K562 (cell line): Measurements from ENCODE around the gene SMOC2. TPM values are rescaled to one million over a fixed set of nuclear protein-coding genes. Genes with fewer than 3 reads are reported as not detected.

ENCODE experiments used
- ATAC-seq: fragments of 200-7000 bp; cut with Tn5 transposase; 3 replicates; pipeline ENCODE4 v1.9.1; 2020; ENCODE audit warnings: moderate library complexity
- BruUV-seq: library from RNA; stranded (reverse); fragments of 400-500 nt; replicated peaks from 2 replicates; lab custom pipeline; 2021; lab: Mats Ljungman, UMichigan
- CTCF ChIA-PET: fragments of 300-600 bp; formaldehyde crosslinking; extraction: SDS; loops from one replicate; lab custom pipeline; 2021; ENCODE audit warnings: low intra/inter-chr PET ratio; lab: Yijun Ruan, JAX
- POLR2A ChIA-PET: fragments of 300-600, 350-650 bp; sonication (Branson Sonifier 250); formaldehyde crosslinking; extraction: SDS; loops from one replicate; lab custom pipeline; 2021; ENCODE audit warnings: antibody characterized with exemption, inconsistent platforms; lab: Yijun Ruan, JAX
- DNase-seq, 4 experiments: peaks; one replicate each; pipeline versions ENCODE4 v3.0.0 to v3.0.0-alpha.2; 2011 to 2018; ENCODE audit warnings: low spot score in 3 of 4, mixed read lengths in 3 of 4; ENCODE audit errors: extremely low read depth in 1 of 4
- FAIRE-seq: peaks from 2 replicates; lab custom pipeline; 2011; peaks lifted over from hg19 to GRCh38; lab: Jason Lieb, UNC
- H2AFZ ChIP-seq: 2 replicates; pipeline ENCODE4 v1.6.0; 2011; ENCODE audit warnings: low read depth, low read length, control low read depth, inconsistent platforms
- H3K27ac ChIP-seq: fragments of 200-600 bp; 3 replicates; pipeline ENCODE4 v1.8.0; 2011; ENCODE audit warnings: low read depth, mild to moderate bottlenecking, control low read depth, inconsistent platforms, low read length, moderate library complexity, mixed read lengths; ENCODE audit errors: extremely low read depth
- H3K27me3 ChIP-seq, 2 experiments: fragments of 300-600 bp in 1 of 2; 2 replicates in 1 of 2; 3 replicates in 1 of 2; pipeline versions ENCODE4 v1.6.0 to v1.8.0; 2011; ENCODE audit warnings: inconsistent platforms in 2 of 2, low read length in 2 of 2, mild to moderate bottlenecking in 1 of 2, mixed read lengths in 1 of 2, moderate library complexity in 1 of 2; ENCODE audit not compliant: control insufficient read depth in 2 of 2, insufficient read depth in 2 of 2
- H3K36me3 ChIP-seq: fragments of 300-600 bp; 3 replicates; pipeline ENCODE4 v1.8.0; 2011; ENCODE audit warnings: mild to moderate bottlenecking, low read length, inconsistent platforms; ENCODE audit not compliant: control insufficient read depth, insufficient read depth
- H3K4me1 ChIP-seq, 2 experiments: fragments of 200-600 bp in 1 of 2; replicated peaks in 1 of 2; 2 replicates in 1 of 2; 3 replicates in 1 of 2; pipeline versions ENCODE4 v1.5.1 to v1.8.0; 2011; ENCODE audit warnings: inconsistent platforms in 2 of 2, low read length in 2 of 2, mild to moderate bottlenecking in 1 of 2, mixed read lengths in 1 of 2, moderate library complexity in 1 of 2; ENCODE audit not compliant: control insufficient read depth in 2 of 2, insufficient read depth in 2 of 2
- H3K4me2 ChIP-seq: 2 replicates; pipeline ENCODE4 v1.6.1; 2011; ENCODE audit warnings: low read length, control low read depth, inconsistent platforms, mixed read lengths; ENCODE audit not compliant: insufficient read depth
- H3K4me3 ChIP-seq: fragments of 200-600 bp; sonication (generic), shearing (Covaris generic); 2 replicates; pipeline ENCODE4 v1.5.1; 2016; ENCODE audit warnings: control low read depth, inconsistent platforms
- H3K79me2 ChIP-seq: fragments of 200-600 bp; 3 replicates; pipeline ENCODE4 v1.8.0; 2011; ENCODE audit warnings: low read length, inconsistent platforms; ENCODE audit not compliant: control insufficient read depth, insufficient read depth
- H3K9ac ChIP-seq, 2 experiments: 2 replicates each; pipeline versions ENCODE4 v1.6.0 to v1.6.1; 2011; ENCODE audit warnings: low read depth in 2 of 2, low read length in 2 of 2, control low read depth in 1 of 2, inconsistent platforms in 1 of 2, mild to moderate bottlenecking in 1 of 2, mixed read lengths in 1 of 2; ENCODE audit not compliant: insufficient read depth in 1 of 2
- H3K9me1 ChIP-seq: one replicate; pipeline ENCODE4 v1.6.0; 2011; ENCODE audit warnings: inconsistent platforms, mild to moderate bottlenecking, low read length, moderate library complexity; ENCODE audit not compliant: control insufficient read depth, insufficient read depth
- H3K9me3 ChIP-seq: replicated peaks from 2 replicates; pipeline ENCODE4 v1.5.1; 2011; ENCODE audit warnings: low read depth, low read length, inconsistent platforms; ENCODE audit not compliant: control insufficient read depth, insufficient read depth
- H4K20me1 ChIP-seq: replicated peaks from 2 replicates; pipeline ENCODE4 v1.6.1; 2011; ENCODE audit warnings: low read length, inconsistent platforms, mixed read lengths; ENCODE audit not compliant: control insufficient read depth, insufficient read depth
- CCNT2 ChIP-seq: IDR thresholded peaks from 2 replicates; pipeline ENCODE4 v1.6.1; 2011; ENCODE audit warnings: borderline replicate concordance, low read depth, mild to moderate bottlenecking, moderate library complexity, mixed read lengths, low read length; ENCODE audit not compliant: insufficient read length; ENCODE audit errors: extremely low read depth
- MCM7 ChIP-seq, 2 experiments: fragments of 450-650 bp; IDR thresholded peaks; 2 replicates each; pipeline ENCODE4 v1.6.1; 2016 to 2018
- ZBTB40 ChIP-seq, 2 experiments: fragments of 450-650 bp in 1 of 2; sonication (generic) in 1 of 2; formaldehyde crosslinking in 1 of 2; IDR thresholded peaks; 2 replicates each; pipeline versions ENCODE4 v1.7.1 to v1.9.0; 2016 to 2022; ENCODE audit warnings: inconsistent platforms in 1 of 2, mild to moderate bottlenecking in 1 of 2, missing genetic modification reagents in 1 of 2
- WGBS: fragments of 100-300 bp; shearing (Covaris generic); methylation state at CpG from one replicate; pipeline ENCODE4 v1.1.6; 2016; ENCODE audit warnings: low coverage, mixed read lengths; ENCODE audit not compliant: insufficient coverage; ENCODE audit errors: missing lambda C conversion rate; 5-methylcytosine and 5-hydroxymethylcytosine counted together
- in situ Hi-C: fragments of 300-500 bp; cut with MboI; formaldehyde crosslinking; loops from 4 replicates; pipeline ENCODE4 v1.15.0; 2018; ENCODE audit warnings: inconsistent platforms, mixed read lengths
- intact Hi-C: fragments of 100-400 bp; cut with micrococcal nuclease; formaldehyde crosslinking; loops from 2 replicates; pipeline ENCODE4 v1.14.2; 2022
- polyA plus RNA-seq, 8 experiments: library from polyadenylated mRNA; depleted of rRNA in 4 of 8; stranded (reverse) in 5 of 8; unstranded in 3 of 8; fragments of >200 nt; fragmentation: Nextera tagmentation in 2 of 8; fragmentation: Illumina TruSeq in 1 of 8; extraction: Ambion mirVana in 2 of 8; extraction: Trizol in 1 of 8; gene quantifications; 2 replicates each; pipeline versions ENCODE4 v1.2.1 to v1.2.3, GENCODE V29; 2011 to 2014; ENCODE audit warnings: inconsistent platforms in 1 of 8, missing spikeins in 1 of 8
- total RNA-seq, 7 experiments: library from RNA; depleted of rRNA in 6 of 7; stranded (reverse); fragments of >200 nt in 6 of 7; fragmentation: Illumina TruSeq in 2 of 7; extraction: Trizol in 2 of 7; gene quantifications; 2 replicates each; pipeline versions ENCODE4 v1.2.1 to v1.2.3, GENCODE V29; 2011 to 2021; ENCODE audit warnings: low replicate concordance in 1 of 7

The SMOC2 gene
- total and polyA plus RNA-seq, 9 of the 15 experiments (the other 6 are each of a cell fraction or from before 2014, with no cell fraction given), result 0.45 to 2.3 (median 1.1) TPM

DNA sequence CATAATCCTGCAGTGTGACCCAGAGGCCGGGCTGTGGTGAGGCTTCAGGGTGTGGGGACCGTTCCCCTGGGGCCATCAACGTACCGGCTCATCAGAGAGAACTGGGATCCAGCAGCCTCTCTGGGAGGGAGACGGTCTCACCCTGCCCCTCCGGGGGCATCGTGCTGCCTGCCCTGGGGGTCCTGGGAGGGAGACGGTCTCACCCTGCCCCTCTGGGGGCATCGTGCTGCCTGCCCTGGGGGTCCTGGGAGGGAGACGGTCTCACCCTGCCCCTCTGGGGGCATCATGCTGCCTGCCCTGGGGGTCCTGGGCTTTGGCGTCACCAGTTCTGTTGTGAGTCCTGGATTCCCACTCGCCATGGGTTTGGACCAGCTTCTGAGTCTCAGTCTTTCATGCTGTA, 17.1 kb downstream of the SMOC2 start:
- FAIRE-seq, result no peak
- WGBS, result 22% methylated on average over 11 of the region's 12 CpGs

More for the DNA sequence above, 17.1 kb downstream of the SMOC2 start:
- Histone ChIP-seq H2AFZ (no peak overlapping the region), H3K27ac (no peak overlapping the region), H3K4me1 (peaks cover 0 to 3% of the 10 kb centered on the region in 2 experiments; a peak in 1 of 5 replicates), H4K20me1 (no peaks in the 10 kb centered on the region), H3K9ac (no peak overlapping the region), H3K4me2 (no peak overlapping the region), H3K4me3 (no peak overlapping the region), H3K27me3 (peaks cover 10 to 47% of the 10 kb centered on the region in 2 experiments; a peak in 4 of 5 replicates), H3K36me3 (no peaks in the 10 kb centered on the region), H3K79me2 (no peaks in the 10 kb centered on the region), H3K9me1 (no peaks in the 10 kb centered on the region), H3K9me3 (no peaks in the 10 kb centered on the region)
- in situ Hi-C loops, result no loop called here
- DNase-seq (no peak), ATAC-seq (no peak)
- CTCF ChIA-PET, result no interaction called here
- no TSS peak for BruUV-seq
- intact Hi-C loops, result no loop called here
- TF ChIP-seq ZBTB40 (IDR thresholded peaks at IDR 0.05), result no peak
- TF ChIP-seq ZBTB40 (CRISPR knock-in tag; IDR thresholded peaks at IDR 0.05), result no peak
- no peak for TF ChIP-seq MCM7 (IDR thresholded peaks at IDR 0.05)
- TF ChIP-seq CCNT2, result no peak
- POLR2A ChIA-PET, result interaction anchor here (1.0 kb wide), 1 partner anchor 61 kb away, joined by 3 read pairs; no protein-coding TSS in a partner anchor
